Ecto neural progenitor cell (in vitro differentiated cells): ENCODE results near the gene DTNB.
"Not testable (repeated sequence)": the region's sequence is repeated elsewhere in the genome, so short reads cannot be mapped to it uniquely, and the experiment has no call there.

Source experiments
- DNase-seq: peaks from one replicate; pipeline ENCODE4 v3.0.0-alpha.2; 2018; ENCODE audit warnings: low spot score

The DTNB gene

GRCh38 chr2:25418944-25419677 is 254.3 kb downstream of the DTNB start:
- no peak for DNase-seq

DNA sequence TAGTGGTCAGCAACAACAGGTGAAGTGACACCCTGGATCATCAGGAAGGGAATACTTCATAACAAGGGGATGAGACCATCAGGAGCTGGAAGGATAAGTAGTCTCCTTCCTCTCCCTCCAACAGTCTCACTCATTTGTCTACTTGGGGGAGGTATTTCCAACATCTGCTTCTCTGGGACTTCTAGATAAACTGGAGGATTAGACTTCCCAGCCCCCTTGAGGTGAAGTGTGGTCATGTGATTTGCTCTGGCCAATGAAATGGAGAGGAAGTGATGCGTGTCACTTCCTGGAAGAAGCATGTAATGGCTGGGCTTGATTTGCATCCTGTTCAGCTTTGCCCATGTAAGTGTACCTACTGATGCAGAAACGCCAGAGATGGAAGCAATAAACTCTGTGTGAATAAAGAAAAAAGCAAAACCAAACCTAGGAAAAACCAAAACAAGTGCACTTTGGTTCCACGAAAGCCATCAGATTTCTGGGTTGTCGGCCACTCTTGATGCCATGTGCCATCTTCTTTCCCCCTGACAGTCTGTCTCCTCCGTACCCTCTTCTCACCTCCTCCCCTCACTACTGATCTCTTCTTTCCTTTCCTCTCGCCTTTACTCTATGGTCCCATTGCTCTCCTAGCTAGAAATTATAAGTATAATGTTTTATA is 255.5 kb downstream of the DTNB start:
- no peak for DNase-seq

DNA sequence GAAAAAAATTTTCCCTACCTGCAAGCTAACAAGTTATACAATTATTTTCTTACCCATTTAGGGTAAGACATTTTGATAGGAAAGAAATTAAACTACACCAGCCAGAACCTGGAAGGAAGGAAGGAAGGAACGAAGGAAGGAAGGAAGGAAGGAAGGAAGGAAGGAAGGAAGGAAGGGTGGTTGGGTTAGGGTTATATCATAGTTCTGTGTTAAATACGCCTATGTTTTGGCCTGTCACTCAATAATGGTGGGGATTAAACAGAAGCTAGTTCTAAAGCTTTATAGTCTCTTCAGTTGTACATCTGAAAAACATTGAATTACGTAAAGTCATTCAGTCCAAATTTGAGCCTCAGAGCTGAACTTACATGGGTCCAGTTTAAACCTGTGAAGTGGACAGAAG is 256.7 kb downstream of the DTNB start:
- no peak for DNase-seq

- DNase-seq = no peak
Measured at GRCh38 chr2:25414781-25415180, 258.6 kb downstream of the DTNB start.

DNA sequence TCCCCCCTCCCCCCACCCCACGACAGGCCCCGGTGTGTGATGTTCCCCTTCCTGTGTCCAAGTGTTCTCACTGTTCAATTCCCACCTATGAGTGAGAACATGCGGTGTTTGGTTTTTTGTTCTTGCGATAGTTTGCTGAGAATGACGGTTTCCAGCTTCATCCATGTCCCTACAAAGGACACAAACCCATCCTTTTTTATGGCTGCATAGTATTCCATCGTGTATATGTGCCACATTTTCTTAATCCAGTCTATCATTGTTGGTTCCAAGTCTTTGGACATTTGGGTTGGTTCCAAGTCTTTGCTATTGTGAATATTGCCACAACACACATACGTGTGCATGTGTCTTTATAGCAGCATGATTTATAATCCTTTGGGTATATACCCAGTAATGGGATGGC is 260.0 kb downstream of the DTNB start:
- not testable (repeated sequence) for DNase-seq

- DNase-seq = no peak
Measured at GRCh38 chr2:25411753-25412152, 261.6 kb downstream of the DTNB start.

- no peak for DNase-seq
Measured at GRCh38 chr2:25411281-25411680, 262.1 kb downstream of the DTNB start.

- DNase-seq = no peak
Measured at GRCh38 chr2:25410370-25410769, 263.0 kb downstream of the DTNB start.

DNA sequence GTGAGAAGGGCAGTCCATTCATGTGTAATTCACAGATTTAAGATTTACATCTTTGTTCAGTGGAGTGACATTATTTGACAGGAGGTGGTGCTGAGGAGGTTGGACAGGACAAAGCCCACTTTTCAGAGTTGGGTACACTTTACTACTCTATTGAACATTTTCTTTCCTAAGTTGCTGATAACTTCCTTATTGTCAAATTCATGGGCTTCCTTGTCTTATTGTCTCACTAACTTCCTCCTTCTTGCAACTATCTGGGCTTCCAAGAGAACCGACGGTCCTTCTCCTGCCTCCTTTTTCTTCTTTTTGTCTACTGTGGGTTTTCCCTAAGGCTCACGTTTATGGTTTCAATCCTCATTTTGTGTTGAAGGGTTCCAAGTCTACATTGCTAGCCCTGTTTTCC is 263.9 kb downstream of the DTNB start:
- no peak for DNase-seq

DNA sequence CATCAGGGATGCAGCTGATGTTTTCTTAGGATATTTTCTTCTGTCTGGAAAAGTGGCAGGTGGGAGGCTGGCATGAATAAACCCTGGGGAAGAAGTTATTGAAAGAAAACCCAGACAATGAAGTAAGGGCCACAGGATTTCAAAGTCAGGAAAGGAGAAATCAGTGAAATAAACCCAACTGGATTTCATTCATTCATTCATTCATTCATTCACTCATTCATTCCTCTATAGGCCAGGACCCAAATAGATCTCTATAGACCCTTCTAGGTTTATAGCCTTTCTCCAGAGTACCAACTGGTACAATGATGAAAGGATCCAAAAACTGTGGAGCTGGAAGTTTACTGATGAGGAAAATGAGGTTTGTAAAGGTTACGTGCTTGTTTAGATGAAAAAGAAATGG is 264.3 kb downstream of the DTNB start:
- DNase-seq = no peak

DNA sequence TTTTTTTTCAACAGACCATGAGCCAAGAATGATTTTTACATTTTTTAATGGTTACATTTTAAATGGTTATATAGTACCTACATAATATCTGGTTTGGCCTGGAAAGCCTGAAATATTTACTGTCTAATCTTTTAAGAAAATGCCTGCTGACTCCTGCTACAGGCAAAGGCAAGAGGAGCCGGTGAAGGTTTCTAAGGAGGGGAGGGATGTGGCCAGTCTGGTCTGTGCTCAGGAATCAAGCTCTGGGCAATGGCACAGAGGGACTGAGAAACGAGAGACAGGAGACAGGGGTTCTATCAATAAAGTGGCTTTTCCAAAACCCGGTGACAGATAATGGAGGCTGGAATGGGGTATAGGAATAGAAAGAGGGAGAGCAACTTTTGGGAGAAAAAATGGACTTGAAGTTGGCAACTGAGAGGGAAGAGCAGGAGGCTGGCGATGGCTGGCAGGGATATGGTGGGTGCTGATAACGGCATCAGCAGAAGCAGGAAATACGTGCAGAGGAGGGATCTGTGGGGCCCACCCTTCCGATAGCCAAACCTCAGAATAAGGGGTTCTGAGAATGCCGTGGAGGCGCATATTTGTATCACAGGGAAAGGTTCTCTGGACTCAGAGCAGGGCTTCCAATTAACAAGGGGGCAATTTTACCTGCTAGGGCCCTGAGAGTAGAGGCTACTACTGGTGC is 267.6 kb downstream of the DTNB start:
- no peak for DNase-seq

DNA sequence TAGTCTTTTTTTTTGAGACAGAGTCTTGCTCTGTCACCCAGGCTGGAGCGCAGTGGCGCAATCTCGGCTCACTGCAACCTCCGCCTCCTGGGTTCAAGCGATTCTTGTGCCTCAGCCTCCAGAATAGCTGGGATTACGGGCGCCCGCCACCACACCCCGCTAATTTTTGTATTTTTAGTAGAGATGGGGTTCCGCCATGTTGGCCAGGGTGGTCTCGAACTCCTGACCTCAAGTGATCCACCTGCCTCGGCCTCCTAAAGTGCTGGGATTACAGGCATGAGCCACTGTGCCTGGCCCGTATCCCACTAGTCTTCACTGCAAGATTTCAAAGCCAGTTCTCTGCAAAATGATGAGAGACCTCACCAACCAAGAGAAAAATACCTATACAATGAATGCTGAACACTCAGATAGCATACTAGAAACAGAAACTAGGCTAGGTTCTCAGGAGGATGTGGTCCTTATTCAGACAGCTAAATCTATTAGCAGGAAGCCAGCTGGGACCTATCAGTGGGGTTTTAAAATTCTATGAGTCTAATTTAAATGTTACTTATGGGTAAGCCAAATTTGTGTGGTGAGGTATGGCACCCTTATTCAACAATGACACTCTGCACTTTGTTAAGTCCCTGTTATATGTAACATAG is 270.1 kb downstream of the DTNB start:
- DNase-seq = not testable (repeated sequence)

DNA sequence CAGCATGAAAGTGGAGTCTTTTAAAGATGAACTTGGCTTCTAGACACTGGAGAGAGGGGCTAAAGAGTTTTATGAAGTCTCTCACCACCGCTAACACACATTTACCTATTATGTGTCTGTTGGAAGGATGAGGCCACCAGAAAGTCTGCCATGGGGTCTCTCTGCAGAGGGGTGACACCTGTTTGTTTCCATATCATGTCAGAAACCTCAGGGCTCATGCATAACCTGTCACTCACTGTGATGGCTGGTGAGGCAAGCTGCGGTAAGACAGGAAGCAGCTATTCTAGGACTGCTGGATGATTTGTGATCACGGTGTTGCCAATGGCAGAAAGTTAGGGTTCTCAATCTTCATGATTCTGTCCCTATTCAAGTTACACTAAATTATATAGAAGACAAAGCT is 270.9 kb downstream of the DTNB start:
- DNase-seq = no peak

GRCh38 chr2:25401307-25402026 is 271.9 kb downstream of the DTNB start:
- no peak for DNase-seq

- no peak for DNase-seq
Measured at GRCh38 chr2:25400576-25401216, 272.7 kb downstream of the DTNB start.

DNA sequence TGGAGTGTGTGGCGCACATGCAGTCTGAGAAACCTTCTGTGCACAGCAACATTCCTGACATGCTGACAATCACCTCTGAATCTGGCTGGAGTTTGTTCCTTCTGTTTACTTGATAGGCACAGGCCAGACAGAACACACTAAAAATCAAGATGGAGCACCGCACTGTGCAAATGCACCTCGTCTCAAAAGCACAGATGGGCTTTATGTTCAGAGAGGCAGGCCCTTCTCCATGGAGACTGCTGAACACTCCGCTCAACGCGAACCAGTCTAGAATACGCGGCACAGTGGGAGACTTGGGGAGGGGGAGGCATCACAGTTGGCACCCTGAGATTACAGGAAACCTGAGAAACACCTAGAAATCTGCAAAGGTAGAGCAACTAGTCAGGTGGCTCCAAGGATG is 273.2 kb downstream of the DTNB start:
- DNase-seq = no peak

GRCh38 chr2:25398534-25398933 is 274.8 kb downstream of the DTNB start:
- no peak for DNase-seq

GRCh38 chr2:25397777-25398176 is 275.6 kb downstream of the DTNB start:
- no peak for DNase-seq

DNA sequence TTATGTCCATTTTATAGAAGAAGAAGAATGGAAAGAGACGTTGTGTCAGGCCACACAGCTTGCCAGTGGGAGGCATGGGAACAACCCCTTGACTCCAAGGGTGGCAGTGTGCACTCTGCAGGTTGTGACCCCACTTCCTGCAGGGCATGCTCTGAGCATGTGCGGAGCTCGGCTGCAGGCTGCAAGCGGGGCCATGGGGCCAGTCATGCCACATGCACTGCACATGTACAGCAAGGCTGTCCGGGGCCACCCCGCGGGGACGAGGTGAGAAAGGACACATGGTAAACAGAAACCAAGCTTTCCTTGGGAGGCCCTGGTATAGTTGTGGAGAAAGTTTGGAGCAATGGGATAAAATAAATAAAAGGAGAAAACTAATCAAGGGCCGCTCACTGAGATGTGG is 284.2 kb downstream of the DTNB start:
- no peak for DNase-seq

DNA sequence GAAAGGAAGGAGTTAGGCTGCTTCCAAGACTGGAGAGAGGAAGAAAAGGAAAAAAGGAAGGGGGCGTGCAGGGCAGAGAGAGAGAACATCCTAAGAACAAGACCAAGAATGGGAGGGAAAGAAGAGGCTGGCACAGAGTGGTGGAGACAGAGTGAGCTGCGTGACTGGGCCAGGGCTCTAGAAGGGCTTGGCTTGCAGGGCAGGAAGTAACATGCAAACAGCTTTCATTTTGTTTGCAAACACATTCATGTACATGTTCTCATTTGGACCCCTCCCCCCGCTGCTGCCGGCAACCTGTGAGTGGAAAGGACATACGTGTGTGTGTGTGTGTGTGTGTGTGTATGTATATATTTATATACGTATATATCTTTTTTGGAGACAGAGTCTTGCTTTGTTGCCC is 284.9 kb downstream of the DTNB start:
- no peak for DNase-seq

DNA sequence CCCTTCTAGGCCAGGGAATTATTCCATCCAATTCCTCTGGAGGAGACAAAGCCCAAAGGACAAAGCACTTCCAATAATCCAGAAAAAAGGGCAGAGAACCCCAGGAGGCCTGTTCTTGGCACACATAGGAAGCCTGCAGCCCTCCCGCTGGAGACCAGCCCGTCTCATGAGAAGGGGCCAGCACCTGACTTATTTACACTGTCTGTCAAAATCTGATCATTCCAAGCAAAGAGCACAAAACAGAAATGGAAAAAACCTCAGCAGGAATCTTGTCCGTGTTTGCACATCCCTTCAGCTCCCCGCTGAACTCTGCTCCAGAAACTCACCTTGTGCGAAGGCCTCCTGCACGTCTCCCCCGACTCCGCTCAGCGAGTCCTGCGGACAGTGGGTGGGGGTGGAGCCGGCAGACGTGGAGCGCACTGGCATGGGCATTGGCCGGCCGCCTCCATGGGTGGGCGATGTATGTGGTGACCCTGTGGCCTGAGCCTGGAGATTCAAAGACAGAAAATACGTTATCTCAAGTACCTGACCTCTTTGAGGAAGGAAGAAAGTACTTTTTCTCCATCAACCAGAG is 285.4 kb downstream of the DTNB start:
- DNase-seq = no peak
